ENCODE results near the gene ZNF827.

- TF ChIP-seq CTCF (IDR thresholded peaks at IDR 0.05 in 4 of 5, conservative IDR thresholded peaks at IDR 0.05 in 1 of 5) (no peak), POLR2A (IDR thresholded peaks at IDR 0.05) (no peak)
Measured at GRCh38 chr4:145840801-145841200, 97.8 kb downstream of the ZNF827 start.

Data from gastrocnemius medialis (tissue), 4 donors.